WTC11 (cell line): ENCODE data around the gene PKP4. TPM values are rescaled to one million over a fixed set of nuclear protein-coding genes. Genes with fewer than 3 reads are reported as not detected.

Source experiments
- ATAC-seq: fragments of 200-7000 bp; cut with Tn5 transposase; 2 replicates; pipeline ENCODE4 v1.10.0; 2021; ENCODE audit warnings: mild to moderate bottlenecking, moderate library complexity
- CTCF ChIA-PET: fragments of 300-600 bp; sonication (Branson Sonifier 250); formaldehyde crosslinking; loops from one replicate; lab custom pipeline; 2021; ENCODE audit warnings: antibody characterized with exemption; lab: Charles Lee
- POLR2A ChIA-PET: fragments of 350-600 bp; sonication (Branson Sonifier 250); formaldehyde crosslinking; loops from one replicate; lab custom pipeline; 2021; ENCODE audit warnings: antibody characterized with exemption; lab: Charles Lee
- DNase-seq: peaks from one replicate; pipeline ENCODE4 v3.0.0; 2021; ENCODE audit warnings: low spot score
- H3K27ac Mint-ChIP-seq: 2 replicates; pipeline ENCODE4 v1.8.0; 2021; ENCODE audit warnings: mixed read lengths
- H3K27me3 Mint-ChIP-seq: 2 replicates; pipeline ENCODE4 v1.8.0; 2021; ENCODE audit warnings: low read depth, mild to moderate bottlenecking, moderate library complexity, mixed read lengths
- H3K36me3 Mint-ChIP-seq: 2 replicates; pipeline ENCODE4 v1.8.0; 2021; ENCODE audit warnings: mixed read lengths
- H3K4me1 Mint-ChIP-seq: 2 replicates; pipeline ENCODE4 v1.8.0; 2022; ENCODE audit warnings: mixed read lengths
- H3K4me3 Mint-ChIP-seq: 2 replicates; pipeline ENCODE4 v1.8.0; 2021; ENCODE audit warnings: mild to moderate bottlenecking, moderate library complexity, mixed read lengths
- H3K9me3 Mint-ChIP-seq: 2 replicates; pipeline ENCODE4 v1.8.0; 2021; ENCODE audit warnings: mixed read lengths
- ATF2 ChIP-seq: sonication (generic); formaldehyde crosslinking; IDR thresholded peaks from 2 replicates; pipeline ENCODE4 v1.8.1; 2022; ENCODE audit warnings: low read depth, missing genetic modification reagents, borderline replicate concordance
- CDX4 ChIP-seq: fragments of 250-450 bp; sonication (Bioruptor Pico); IDR thresholded peaks from 2 replicates; pipeline ENCODE4 v1.9.0; 2021; ENCODE audit warnings: moderate library complexity, mild to moderate bottlenecking, inconsistent platforms, borderline replicate concordance
- CREM ChIP-seq: sonication (generic); formaldehyde crosslinking; IDR thresholded peaks from 2 replicates; pipeline ENCODE4 v1.8.1; 2022; ENCODE audit warnings: mild to moderate bottlenecking, missing genetic modification reagents, moderate library complexity
- NFE2L1 ChIP-seq: sonication (generic); formaldehyde crosslinking; IDR thresholded peaks from 2 replicates; pipeline ENCODE4 v1.8.1; 2023; ENCODE audit warnings: missing genetic modification reagents
- NR2C2 ChIP-seq: sonication (generic); formaldehyde crosslinking; IDR thresholded peaks from 2 replicates; pipeline ENCODE4 v1.8.0; 2022; ENCODE audit warnings: mild to moderate bottlenecking, missing genetic modification reagents
- OVOL2 ChIP-seq: fragments of 250-450 bp; sonication (Bioruptor Pico); IDR thresholded peaks from 2 replicates; pipeline ENCODE4 v1.9.0; 2021; ENCODE audit warnings: mild to moderate bottlenecking, borderline replicate concordance
- ZNF232 ChIP-seq: sonication (generic); formaldehyde crosslinking; IDR thresholded peaks from 2 replicates; pipeline ENCODE4 v1.8.0; 2022; ENCODE audit warnings: mild to moderate bottlenecking, missing genetic modification reagents
- ZNF263 ChIP-seq: sonication (generic); formaldehyde crosslinking; IDR thresholded peaks from 2 replicates; pipeline ENCODE4 v1.8.1; 2022; ENCODE audit warnings: low read depth, mild to moderate bottlenecking, moderate library complexity, missing genetic modification reagents
- ZNF317 ChIP-seq: sonication (generic); formaldehyde crosslinking; IDR thresholded peaks from 2 replicates; pipeline ENCODE4 v1.8.1; 2023; ENCODE audit warnings: low read depth, mild to moderate bottlenecking, moderate library complexity, missing genetic modification reagents, borderline replicate concordance
- ZNF416 ChIP-seq: fragments of 250-450 bp; sonication (Bioruptor Pico); IDR thresholded peaks from 2 replicates; pipeline ENCODE4 v1.9.0; 2021; ENCODE audit warnings: mild to moderate bottlenecking, inconsistent platforms
- total RNA-seq: library from RNA; stranded (reverse); gene quantifications from 3 replicates; pipeline ENCODE4 v1.2.3, GENCODE V29; 2021
- TF ChIP-seq, protein P1 (sequence below): sonication (generic); formaldehyde crosslinking; IDR thresholded peaks from 2 replicates; pipeline ENCODE4 v1.8.1; 2023; ENCODE audit warnings: mild to moderate bottlenecking, missing genetic modification reagents, moderate library complexity
- TF ChIP-seq, protein P2 (sequence below): sonication (generic); formaldehyde crosslinking; IDR thresholded peaks from 2 replicates; pipeline ENCODE4 v1.8.0; 2023; ENCODE audit warnings: missing genetic modification reagents
- TF ChIP-seq, protein P3 (sequence below): fragments of 250-450 bp; sonication (Bioruptor Pico); IDR thresholded peaks from 2 replicates; pipeline ENCODE4 v1.9.0; 2021; ENCODE audit warnings: mild to moderate bottlenecking, borderline replicate concordance
- TF ChIP-seq, protein P4 (sequence below): sonication (generic); formaldehyde crosslinking; IDR thresholded peaks from 2 replicates; pipeline ENCODE4 v1.8.0; 2022; ENCODE audit warnings: mild to moderate bottlenecking, missing genetic modification reagents
- TF ChIP-seq, protein P5 (sequence below): sonication (generic); formaldehyde crosslinking; IDR thresholded peaks from 2 replicates; pipeline ENCODE4 v1.8.1; 2022; ENCODE audit warnings: missing genetic modification reagents, borderline replicate concordance

The PKP4 gene
- total RNA-seq, 1 experiment from 2014 or later = 78.9 TPM

GRCh38 chr2:158539176-158540005 is 82.6 kb downstream of the PKP4 start (continued):
- TF ChIP-seq, protein P1, sequence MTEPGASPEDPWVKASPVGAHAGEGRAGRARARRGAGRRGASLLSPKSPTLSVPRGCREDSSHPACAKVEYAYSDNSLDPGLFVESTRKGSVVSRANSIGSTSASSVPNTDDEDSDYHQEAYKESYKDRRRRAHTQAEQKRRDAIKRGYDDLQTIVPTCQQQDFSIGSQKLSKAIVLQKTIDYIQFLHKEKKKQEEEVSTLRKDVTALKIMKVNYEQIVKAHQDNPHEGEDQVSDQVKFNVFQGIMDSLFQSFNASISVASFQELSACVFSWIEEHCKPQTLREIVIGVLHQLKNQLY (CRISPR knock-in tag) = no peak
- TF ChIP-seq NFE2L1 (CRISPR knock-in tag) = no peak
- no peak for TF ChIP-seq ZNF232 (CRISPR knock-in tag)
- no peak for TF ChIP-seq ZNF416
- TF ChIP-seq, all 79 proteins: peak for 0

GRCh38 chr2:158542577-158542976 is 85.8 kb downstream of the PKP4 start:
- H3K4me1 Mint-ChIP-seq = peaks cover 14% of the 10 kb centered on the region
- CTCF ChIA-PET = no interaction called here
- POLR2A ChIA-PET = interaction anchor here (0.6 kb wide), 1 partner anchor 553 kb away, joined by 3 read pairs; no protein-coding TSS in a partner anchor

More at GRCh38 chr2:158542577-158542976, 85.8 kb downstream of the PKP4 start:
- TF ChIP-seq ZNF317 (CRISPR knock-in tag) = no peak
- TF ChIP-seq, protein P2, sequence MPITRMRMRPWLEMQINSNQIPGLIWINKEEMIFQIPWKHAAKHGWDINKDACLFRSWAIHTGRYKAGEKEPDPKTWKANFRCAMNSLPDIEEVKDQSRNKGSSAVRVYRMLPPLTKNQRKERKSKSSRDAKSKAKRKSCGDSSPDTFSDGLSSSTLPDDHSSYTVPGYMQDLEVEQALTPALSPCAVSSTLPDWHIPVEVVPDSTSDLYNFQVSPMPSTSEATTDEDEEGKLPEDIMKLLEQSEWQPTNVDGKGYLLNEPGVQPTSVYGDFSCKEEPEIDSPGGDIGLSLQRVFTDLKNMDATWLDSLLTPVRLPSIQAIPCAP = no peak
- TF ChIP-seq, protein P3, sequence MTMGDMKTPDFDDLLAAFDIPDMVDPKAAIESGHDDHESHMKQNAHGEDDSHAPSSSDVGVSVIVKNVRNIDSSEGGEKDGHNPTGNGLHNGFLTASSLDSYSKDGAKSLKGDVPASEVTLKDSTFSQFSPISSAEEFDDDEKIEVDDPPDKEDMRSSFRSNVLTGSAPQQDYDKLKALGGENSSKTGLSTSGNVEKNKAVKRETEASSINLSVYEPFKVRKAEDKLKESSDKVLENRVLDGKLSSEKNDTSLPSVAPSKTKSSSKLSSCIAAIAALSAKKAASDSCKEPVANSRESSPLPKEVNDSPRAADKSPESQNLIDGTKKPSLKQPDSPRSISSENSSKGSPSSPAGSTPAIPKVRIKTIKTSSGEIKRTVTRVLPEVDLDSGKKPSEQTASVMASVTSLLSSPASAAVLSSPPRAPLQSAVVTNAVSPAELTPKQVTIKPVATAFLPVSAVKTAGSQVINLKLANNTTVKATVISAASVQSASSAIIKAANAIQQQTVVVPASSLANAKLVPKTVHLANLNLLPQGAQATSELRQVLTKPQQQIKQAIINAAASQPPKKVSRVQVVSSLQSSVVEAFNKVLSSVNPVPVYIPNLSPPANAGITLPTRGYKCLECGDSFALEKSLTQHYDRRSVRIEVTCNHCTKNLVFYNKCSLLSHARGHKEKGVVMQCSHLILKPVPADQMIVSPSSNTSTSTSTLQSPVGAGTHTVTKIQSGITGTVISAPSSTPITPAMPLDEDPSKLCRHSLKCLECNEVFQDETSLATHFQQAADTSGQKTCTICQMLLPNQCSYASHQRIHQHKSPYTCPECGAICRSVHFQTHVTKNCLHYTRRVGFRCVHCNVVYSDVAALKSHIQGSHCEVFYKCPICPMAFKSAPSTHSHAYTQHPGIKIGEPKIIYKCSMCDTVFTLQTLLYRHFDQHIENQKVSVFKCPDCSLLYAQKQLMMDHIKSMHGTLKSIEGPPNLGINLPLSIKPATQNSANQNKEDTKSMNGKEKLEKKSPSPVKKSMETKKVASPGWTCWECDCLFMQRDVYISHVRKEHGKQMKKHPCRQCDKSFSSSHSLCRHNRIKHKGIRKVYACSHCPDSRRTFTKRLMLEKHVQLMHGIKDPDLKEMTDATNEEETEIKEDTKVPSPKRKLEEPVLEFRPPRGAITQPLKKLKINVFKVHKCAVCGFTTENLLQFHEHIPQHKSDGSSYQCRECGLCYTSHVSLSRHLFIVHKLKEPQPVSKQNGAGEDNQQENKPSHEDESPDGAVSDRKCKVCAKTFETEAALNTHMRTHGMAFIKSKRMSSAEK (CRISPR knock-in tag) = no peak
- TF ChIP-seq, protein P4, sequence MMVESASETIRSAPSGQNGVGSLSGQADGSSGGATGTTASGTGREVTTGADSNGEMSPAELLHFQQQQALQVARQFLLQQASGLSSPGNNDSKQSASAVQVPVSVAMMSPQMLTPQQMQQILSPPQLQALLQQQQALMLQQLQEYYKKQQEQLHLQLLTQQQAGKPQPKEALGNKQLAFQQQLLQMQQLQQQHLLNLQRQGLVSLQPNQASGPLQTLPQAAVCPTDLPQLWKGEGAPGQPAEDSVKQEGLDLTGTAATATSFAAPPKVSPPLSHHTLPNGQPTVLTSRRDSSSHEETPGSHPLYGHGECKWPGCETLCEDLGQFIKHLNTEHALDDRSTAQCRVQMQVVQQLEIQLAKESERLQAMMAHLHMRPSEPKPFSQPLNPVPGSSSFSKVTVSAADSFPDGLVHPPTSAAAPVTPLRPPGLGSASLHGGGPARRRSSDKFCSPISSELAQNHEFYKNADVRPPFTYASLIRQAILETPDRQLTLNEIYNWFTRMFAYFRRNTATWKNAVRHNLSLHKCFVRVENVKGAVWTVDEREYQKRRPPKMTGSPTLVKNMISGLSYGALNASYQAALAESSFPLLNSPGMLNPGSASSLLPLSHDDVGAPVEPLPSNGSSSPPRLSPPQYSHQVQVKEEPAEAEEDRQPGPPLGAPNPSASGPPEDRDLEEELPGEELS (CRISPR knock-in tag) = no peak
- TF ChIP-seq ATF2 = no peak
- TF ChIP-seq CREM (CRISPR knock-in tag) = no peak
- no peak for TF ChIP-seq ZNF263 (CRISPR knock-in tag)
- TF ChIP-seq NR2C2 (CRISPR knock-in tag) = no peak
- no peak for TF ChIP-seq CDX4 (CRISPR knock-in tag)
- TF ChIP-seq OVOL2 (CRISPR knock-in tag) = no peak
- TF ChIP-seq, protein P5, sequence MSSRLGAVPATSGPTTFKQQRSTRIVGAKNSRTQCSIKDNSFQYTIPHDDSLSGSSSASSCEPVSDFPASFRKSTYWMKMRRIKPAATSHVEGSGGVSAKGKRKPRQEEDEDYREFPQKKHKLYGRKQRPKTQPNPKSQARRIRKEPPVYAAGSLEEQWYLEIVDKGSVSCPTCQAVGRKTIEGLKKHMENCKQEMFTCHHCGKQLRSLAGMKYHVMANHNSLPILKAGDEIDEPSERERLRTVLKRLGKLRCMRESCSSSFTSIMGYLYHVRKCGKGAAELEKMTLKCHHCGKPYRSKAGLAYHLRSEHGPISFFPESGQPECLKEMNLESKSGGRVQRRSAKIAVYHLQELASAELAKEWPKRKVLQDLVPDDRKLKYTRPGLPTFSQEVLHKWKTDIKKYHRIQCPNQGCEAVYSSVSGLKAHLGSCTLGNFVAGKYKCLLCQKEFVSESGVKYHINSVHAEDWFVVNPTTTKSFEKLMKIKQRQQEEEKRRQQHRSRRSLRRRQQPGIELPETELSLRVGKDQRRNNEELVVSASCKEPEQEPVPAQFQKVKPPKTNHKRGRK (CRISPR knock-in tag) = no peak
- TF ChIP-seq ZNF416 = no peak
- no peak overlapping the region for H3K4me3 Mint-ChIP-seq
- peaks cover 6% of the 10 kb centered on the region; the same call in 1 of the 2 replicates for H3K36me3 Mint-ChIP-seq
- no peaks in the 10 kb centered on the region for H3K27me3 Mint-ChIP-seq
- ATAC-seq (no peak), DNase-seq (no peak)
- H3K9me3 Mint-ChIP-seq = no peaks in the 10 kb centered on the region
- no peak overlapping the region for H3K27ac Mint-ChIP-seq
